GM21360 (cell line): ENCODE data around the gene TACR1.
"Not testable (repeated sequence)": the region's sequence is repeated elsewhere in the genome, so short reads cannot be mapped to it uniquely, and the experiment has no call there.

Experiments used
- ATAC-seq: cut with Tn5 transposase; IDR thresholded peaks from one replicate; pipeline ENCODE4 v1.9.1; 2021; ENCODE audit warnings: mild to moderate bottlenecking, moderate library complexity; ENCODE audit not compliant: unreplicated experiment

Gene TACR1

GRCh38 chr2:75147884-75148283, 51.4 kb downstream of the TACR1 start:
- ATAC-seq = not testable (repeated sequence)

DNA sequence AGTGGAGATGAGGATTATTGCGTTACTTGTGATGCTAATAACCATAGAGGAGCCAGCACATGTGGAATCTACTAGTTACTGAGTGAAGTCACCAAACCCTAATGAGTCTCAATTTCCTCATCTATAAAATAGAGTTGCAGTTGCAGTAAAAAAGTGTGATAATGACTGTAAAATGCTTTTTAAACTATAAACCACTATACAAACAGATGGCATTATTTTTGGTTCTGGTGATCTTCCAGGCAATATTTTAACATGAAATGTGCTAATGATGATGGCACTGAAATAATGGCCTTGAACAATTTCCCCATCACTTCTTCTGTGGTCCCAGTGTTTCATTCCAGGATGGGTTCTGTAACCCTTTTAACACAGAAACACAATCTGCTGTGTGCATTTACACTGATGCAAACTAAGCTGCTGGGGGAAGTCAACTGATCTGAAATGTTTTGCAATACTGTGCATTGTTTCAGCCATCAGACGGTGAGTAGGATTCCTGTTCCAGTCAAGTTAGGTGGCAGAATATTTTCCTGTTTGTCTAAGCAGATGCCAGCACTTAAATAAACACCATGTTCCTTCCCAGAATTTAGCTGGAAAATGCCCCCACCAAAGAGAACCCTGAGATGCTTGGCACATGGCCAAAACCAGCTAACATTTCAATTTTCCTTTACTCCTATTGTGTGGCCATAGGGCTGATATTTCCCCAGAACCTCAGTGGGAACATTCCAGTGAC, 52.6 kb downstream of the TACR1 start:
- no peak for ATAC-seq

GRCh38 chr2:75146221-75146605, 53.1 kb downstream of the TACR1 start:
- not testable (repeated sequence) for ATAC-seq

DNA sequence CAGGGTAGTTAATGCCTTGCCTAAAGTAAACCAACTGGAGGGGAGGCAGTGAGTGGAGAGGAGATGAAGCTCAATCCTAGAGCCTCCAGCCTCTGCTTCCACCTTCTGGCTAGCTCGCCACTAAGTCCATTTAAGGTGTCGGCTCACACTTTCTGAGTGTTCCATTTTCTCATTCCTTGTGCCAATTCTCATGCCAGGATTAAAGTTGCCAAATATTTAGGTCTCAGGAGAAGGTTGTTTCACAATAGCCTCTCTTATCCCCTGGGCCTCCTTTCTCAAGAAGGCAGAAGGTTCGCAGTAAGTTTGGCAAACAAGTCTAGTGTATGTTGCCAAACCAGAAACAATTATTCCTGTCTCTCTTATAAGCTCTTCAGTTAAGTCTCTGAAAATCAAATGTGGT, 57.2 kb downstream of the TACR1 start:
- no peak for ATAC-seq

GRCh38 chr2:75140288-75140687, 59.0 kb downstream of the TACR1 start:
- ATAC-seq = no peak

DNA sequence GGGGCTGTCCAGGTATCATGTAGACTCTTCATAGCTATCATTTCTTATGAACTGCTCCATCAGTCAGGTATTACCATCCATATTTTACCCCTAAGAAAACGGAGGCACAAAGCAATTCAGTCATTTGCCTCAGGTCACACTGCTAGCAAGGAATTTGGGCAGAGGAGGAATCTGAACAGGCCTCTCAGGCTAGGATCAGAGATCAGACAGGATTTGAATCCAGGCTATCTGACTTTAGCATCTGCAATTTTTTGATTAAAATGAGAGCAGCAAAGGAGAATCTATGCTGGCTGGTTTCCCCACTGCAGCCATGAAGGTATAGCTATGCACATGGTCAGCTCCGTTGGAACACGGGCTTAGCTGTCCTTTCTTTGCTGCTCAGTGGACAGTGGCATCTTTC, 60.1 kb downstream of the TACR1 start:
- ATAC-seq = no peak

GRCh38 chr2:75138528-75138927, 60.8 kb downstream of the TACR1 start:
- no peak for ATAC-seq

- no peak for ATAC-seq
These were observed 63.4 kb downstream of the TACR1 start for GRCh38 chr2:75135776-75136400.

GRCh38 chr2:75134860-75135259, 64.5 kb downstream of the TACR1 start:
- no peak for ATAC-seq

- no peak for ATAC-seq
These were observed 65.4 kb downstream of the TACR1 start for GRCh38 chr2:75133621-75134570.

DNA sequence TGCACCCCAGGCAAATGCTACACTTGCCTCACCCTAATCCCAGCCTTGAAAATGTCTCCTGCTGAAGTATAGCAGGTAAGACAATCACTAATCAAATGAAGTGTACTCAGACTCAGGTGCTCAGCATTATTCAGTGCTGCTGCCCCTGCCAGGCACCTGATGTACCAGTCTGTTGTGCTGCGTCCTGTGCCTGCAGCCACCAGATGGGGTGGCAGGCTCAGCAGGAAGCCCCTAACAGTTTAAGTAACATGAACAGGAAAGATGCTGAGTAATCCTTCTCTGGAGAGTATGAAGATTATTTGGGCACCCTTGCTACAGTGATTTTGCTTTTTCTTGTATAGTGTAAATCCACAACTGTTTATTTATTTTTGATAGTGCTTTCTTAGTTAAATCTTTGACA, 69.1 kb downstream of the TACR1 start:
- ATAC-seq = no peak

GRCh38 chr2:75123876-75124275, 75.4 kb downstream of the TACR1 start:
- no peak for ATAC-seq

DNA sequence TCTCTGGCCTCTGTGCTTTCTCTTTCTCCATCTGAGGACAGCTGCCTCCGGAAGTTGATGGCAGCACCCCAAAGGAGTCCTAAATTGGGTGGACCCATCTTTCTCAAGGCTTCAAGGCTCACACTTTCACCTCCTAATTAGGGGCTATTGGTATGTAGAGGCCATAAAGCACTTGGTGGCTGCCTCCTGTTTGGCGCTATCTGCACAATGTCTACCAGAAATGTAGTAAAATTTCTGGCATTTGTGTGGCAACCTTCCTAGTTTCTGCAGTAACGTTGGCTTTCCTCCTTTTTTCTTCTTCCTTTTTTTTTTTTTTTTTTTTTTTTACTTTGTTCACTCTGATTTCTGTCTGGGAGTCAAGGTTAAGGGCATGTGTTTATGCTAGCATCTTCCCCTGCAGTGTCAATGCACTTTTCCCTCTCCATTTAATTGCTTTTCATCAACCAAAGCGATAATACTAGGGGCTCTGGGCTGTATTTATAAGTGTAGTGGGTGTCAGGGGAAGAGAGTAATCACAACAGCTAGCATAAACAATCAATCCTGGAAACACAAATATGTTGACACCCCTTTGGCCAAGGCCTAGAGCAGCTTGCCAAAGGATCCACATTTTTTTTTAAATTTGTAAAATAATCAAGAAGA, 86.0 kb downstream of the TACR1 start:
- no peak for ATAC-seq

- ATAC-seq = no peak
These were observed 90.3 kb downstream of the TACR1 start for GRCh38 chr2:75108937-75109482.

- no peak for ATAC-seq
These were observed 97.3 kb downstream of the TACR1 start for GRCh38 chr2:75102011-75102410.

- ATAC-seq = no peak
These were observed 98.5 kb downstream of the TACR1 start for GRCh38 chr2:75100801-75101151.

GRCh38 chr2:75100011-75100800, 99.1 kb downstream of the TACR1 start:
- ATAC-seq = no peak

DNA sequence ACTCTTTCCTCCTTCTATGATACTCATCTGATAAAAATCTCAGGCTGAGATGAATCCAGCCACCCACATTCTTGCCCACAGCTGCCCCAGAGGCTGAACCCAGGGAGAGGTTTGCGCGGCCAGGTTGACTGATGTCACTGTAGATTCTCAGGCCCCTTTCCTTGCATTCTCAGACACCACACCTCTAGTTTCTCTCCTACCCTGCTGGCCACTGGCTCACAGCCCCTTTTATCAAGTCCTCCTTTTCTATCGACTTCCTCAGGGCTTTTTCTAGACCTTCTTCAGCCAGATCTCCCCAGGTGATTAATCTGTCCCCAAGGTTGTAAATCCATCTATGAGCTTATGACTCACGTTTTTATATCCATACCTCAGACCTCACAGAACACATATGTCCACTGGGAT, 99.8 kb downstream of the TACR1 start:
- no peak for ATAC-seq

DNA sequence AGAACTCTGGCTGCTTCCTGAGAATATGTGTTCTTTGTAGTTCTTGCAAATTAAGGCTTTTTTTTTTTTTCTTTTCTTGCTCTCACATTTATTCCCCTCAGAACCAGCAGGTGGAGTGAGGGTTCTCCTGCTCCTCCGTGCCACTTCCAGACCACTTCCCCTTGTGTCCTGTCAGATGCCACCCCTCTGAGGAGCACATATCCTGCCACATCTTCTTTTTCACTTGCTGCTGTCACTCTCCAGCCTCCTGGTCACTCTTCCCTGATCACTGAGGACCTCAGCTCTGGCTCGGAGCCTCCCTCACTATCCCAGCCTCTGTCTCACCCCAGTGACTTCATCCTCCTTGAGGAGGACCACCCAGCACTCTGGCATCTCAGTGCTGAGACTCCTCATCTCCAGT, 100.5 kb downstream of the TACR1 start:
- ATAC-seq = no peak

GRCh38 chr2:75097831-75098230, 101.5 kb downstream of the TACR1 start:
- ATAC-seq = no peak
